ENCODE measurements around the gene IQCK. TPM values are rescaled to one million over a fixed set of nuclear protein-coding genes. Genes with fewer than 3 reads are reported as not detected.

The IQCK gene
- total and polyA plus RNA-seq, 2 experiments from 2014 or later, result 7.2 to 11.8 TPM

- no peak for TF ChIP-seq EZH2phosphoT487 (IDR thresholded peaks at IDR 0.05; ENCODE audit: low read depth, severe bottlenecking, unreplicated experiment)
- no peaks in the 10 kb centered on the region for H4K20me1 ChIP-seq (ENCODE audit: insufficient read depth, poor library complexity, severe bottlenecking)
- DNase-seq (ENCODE audit: low spot score), result no peak
- H3K79me2 ChIP-seq, result peaks cover 33% of the 10 kb centered on the region
- H3K27me3 ChIP-seq, result no peaks in the 10 kb centered on the region
- no peak overlapping the region for H3K27ac ChIP-seq
- 96% methylated on average over 41 of the region's 41 CpGs for WGBS (ENCODE audit: low lambda C conversion rate, missing lambda C conversion rate)
- H3K4me2 ChIP-seq, result peak overlapping the region; percentile 98
- no peaks in the 10 kb centered on the region for H3K9me3 ChIP-seq (ENCODE audit: low read depth)
- no peak overlapping the region for H3K4me3 ChIP-seq
- no peaks in the 10 kb centered on the region for H3K36me3 ChIP-seq (replicated peaks; ENCODE audit: insufficient read depth, low read depth)
- no peak overlapping the region for H2AFZ ChIP-seq
- no peaks in the 10 kb centered on the region for H3K9me2 ChIP-seq (replicated peaks; ENCODE audit: insufficient read depth)
- no peaks in the 10 kb centered on the region for H3K4me1 ChIP-seq (ENCODE audit: insufficient read depth)
Observed at GRCh38 chr16:19885451-19886072, 167.5 kb downstream of the IQCK start.

GRCh38 chr16:19886073-19886941 is 168.2 kb downstream of the IQCK start:
- Histone ChIP-seq H3K4me1 (ENCODE audit: insufficient read depth) (no peaks in the 10 kb centered on the region), H3K27ac (no peak overlapping the region), H3K4me2 (no peak overlapping the region), H2AFZ (peak overlapping the region; percentile 16), H4K20me1 (ENCODE audit: insufficient read depth, poor library complexity, severe bottlenecking) (no peaks in the 10 kb centered on the region), H3K79me2 (peaks cover 25% of the 10 kb centered on the region), H3K9me3 (ENCODE audit: low read depth) (no peaks in the 10 kb centered on the region), H3K27me3 (no peaks in the 10 kb centered on the region), H3K9me2 (replicated peaks; ENCODE audit: insufficient read depth) (no peaks in the 10 kb centered on the region), H3K36me3 (replicated peaks; ENCODE audit: insufficient read depth, low read depth) (no peaks in the 10 kb centered on the region), H3K4me3 (no peak overlapping the region)
- WGBS (ENCODE audit: low lambda C conversion rate, missing lambda C conversion rate), result 29% methylated on average over 20 of the region's 20 CpGs
- TF ChIP-seq EZH2phosphoT487 (IDR thresholded peaks at IDR 0.05; ENCODE audit: low read depth, severe bottlenecking, unreplicated experiment), result no peak
- peak; percentile 98 for TF ChIP-seq CTCF (IDR thresholded peaks at IDR 0.05; ENCODE audit: poor library complexity)
- peak; percentile 83 for DNase-seq (ENCODE audit: low spot score)

- TF ChIP-seq CTCF (IDR thresholded peaks at IDR 0.05; ENCODE audit: poor library complexity), result no peak
- TF ChIP-seq EZH2 (IDR thresholded peaks at IDR 0.05; ENCODE audit: borderline replicate concordance), result no peak
- TF ChIP-seq EZH2phosphoT487 (IDR thresholded peaks at IDR 0.05; ENCODE audit: low read depth, severe bottlenecking, unreplicated experiment), result no peak
- H3K9me2 ChIP-seq (replicated peaks; ENCODE audit: insufficient read depth), result no peaks in the 10 kb centered on the region
- no peaks in the 10 kb centered on the region for H3K9me3 ChIP-seq (ENCODE audit: low read depth)
- no peak for DNase-seq (ENCODE audit: low spot score)
- no peak overlapping the region for H3K4me2 ChIP-seq
- no peaks in the 10 kb centered on the region for H3K27me3 ChIP-seq
- no peak overlapping the region for H2AFZ ChIP-seq
- no peaks in the 10 kb centered on the region for H3K4me1 ChIP-seq (ENCODE audit: insufficient read depth)
- no peak overlapping the region for H3K27ac ChIP-seq
- H3K36me3 ChIP-seq (replicated peaks; ENCODE audit: insufficient read depth, low read depth), result no peaks in the 10 kb centered on the region
- H3K79me2 ChIP-seq, result peaks cover 5% of the 10 kb centered on the region
- H4K20me1 ChIP-seq (ENCODE audit: insufficient read depth, poor library complexity, severe bottlenecking), result no peaks in the 10 kb centered on the region
- WGBS (ENCODE audit: low lambda C conversion rate, missing lambda C conversion rate), result 82% methylated on average over 3 of the region's 3 CpGs
- H3K4me3 ChIP-seq, result no peak overlapping the region
Observed at GRCh38 chr16:19888834-19889233, 170.8 kb downstream of the IQCK start.

GRCh38 chr16:19890901-19891300 is 172.8 kb downstream of the IQCK start:
- DNase-seq (ENCODE audit: low spot score), result no peak
- no peak overlapping the region for H2AFZ ChIP-seq
- H3K4me3 ChIP-seq, result no peak overlapping the region
- H3K9me3 ChIP-seq (ENCODE audit: low read depth), result no peaks in the 10 kb centered on the region
- TF ChIP-seq EZH2 (IDR thresholded peaks at IDR 0.05; ENCODE audit: borderline replicate concordance), result no peak
- TF ChIP-seq CTCF (IDR thresholded peaks at IDR 0.05; ENCODE audit: poor library complexity), result no peak
- TF ChIP-seq EZH2phosphoT487 (IDR thresholded peaks at IDR 0.05; ENCODE audit: low read depth, severe bottlenecking, unreplicated experiment), result no peak
- no peaks in the 10 kb centered on the region for H3K36me3 ChIP-seq (replicated peaks; ENCODE audit: insufficient read depth, low read depth)
- no peaks in the 10 kb centered on the region for H3K9me2 ChIP-seq (replicated peaks; ENCODE audit: insufficient read depth)
- WGBS (ENCODE audit: low lambda C conversion rate, missing lambda C conversion rate), result 88% methylated on average over 3 of the region's 3 CpGs
- H3K4me2 ChIP-seq, result no peak overlapping the region
- H3K27me3 ChIP-seq, result no peaks in the 10 kb centered on the region
- H3K79me2 ChIP-seq, result no peaks in the 10 kb centered on the region
- H3K27ac ChIP-seq, result no peak overlapping the region
- no peaks in the 10 kb centered on the region for H4K20me1 ChIP-seq (ENCODE audit: insufficient read depth, poor library complexity, severe bottlenecking)
- H3K4me1 ChIP-seq (ENCODE audit: insufficient read depth), result no peaks in the 10 kb centered on the region

Data from hepatocyte (in vitro differentiated cells).